Immature natural killer cell (primary cell): ENCODE data around the gene USP24. TPM values are rescaled to one million over a fixed set of nuclear protein-coding genes. Genes with fewer than 3 reads are reported as not detected.

Experiments used
- DNase-seq, 3 donors: peaks; one replicate each; pipeline ENCODE4 v3.0.0; 2022; ENCODE audit warnings: mixed read lengths in 1 of 3
- H3K27ac Mint-ChIP-seq, 6 donors: one replicate each; pipeline ENCODE4 v1.8.0; 2020; ENCODE audit warnings: mixed read lengths in 6 of 6, mild to moderate bottlenecking in 5 of 6, inconsistent platforms in 4 of 6, moderate library complexity in 3 of 6
- H3K27me3 Mint-ChIP-seq, 3 donors: one replicate each; pipeline ENCODE4 v1.8.0; 2020 to 2021; ENCODE audit warnings: low read depth in 3 of 3, mild to moderate bottlenecking in 3 of 3, mixed read lengths in 3 of 3, moderate library complexity in 3 of 3, inconsistent platforms in 1 of 3
- H3K36me3 Mint-ChIP-seq, 3 donors: one replicate each; pipeline ENCODE4 v1.8.0; 2020; ENCODE audit warnings: mixed read lengths in 3 of 3, inconsistent platforms in 2 of 3, mild to moderate bottlenecking in 2 of 3
- H3K4me1 Mint-ChIP-seq, 2 donors: one replicate each; pipeline ENCODE4 v1.8.0; 2020; ENCODE audit warnings: inconsistent platforms in 2 of 2, mild to moderate bottlenecking in 2 of 2, mixed read lengths in 2 of 2, moderate library complexity in 1 of 2
- H3K4me3 Mint-ChIP-seq, 5 donors: one replicate each; pipeline ENCODE4 v1.8.0; 2020; ENCODE audit warnings: mild to moderate bottlenecking in 5 of 5, mixed read lengths in 5 of 5, inconsistent platforms in 3 of 5, moderate library complexity in 3 of 5
- H3K9me3 Mint-ChIP-seq, 6 donors: one replicate each; pipeline ENCODE4 v1.8.0; 2020; ENCODE audit warnings: mild to moderate bottlenecking in 6 of 6, mixed read lengths in 6 of 6, inconsistent platforms in 4 of 6, moderate library complexity in 3 of 6
- polyA plus RNA-seq, 3 donors: library from polyadenylated mRNA; unstranded; fragments of 300-500 nt; fragmentation: Illumina TruSeq; gene quantifications; one replicate each; pipeline ENCODE4 v1.2.3, GENCODE V29; 2021

The USP24 gene
- polyA plus RNA-seq, 3 donors from 2014 or later, result 3.0 to 10.1 (median 3.7) TPM

- Mint-ChIP-seq H3K9me3 (no peaks in the 10 kb centered on the region), H3K4me3 (peak overlapping the region; percentile 91 to 98 (median 95)), H3K27ac (peak overlapping the region; percentile 98 to 100 (median 98)), H3K4me1 (peaks cover 64 to 65% of the 10 kb centered on the region in 2 donors), H3K36me3 (peaks cover 0 to 4% (median 0%) of the 10 kb centered on the region in 3 donors), H3K27me3 (peaks cover 6 to 16% (median 11%) of the 10 kb centered on the region in 3 donors)
- no peak for DNase-seq
Observed at GRCh38 chr1:55216096-55216495, 932 bp upstream of the USP24 start.

- H3K27ac Mint-ChIP-seq, result peak overlapping the region in 1 of 6 donors; percentile 25
- peaks cover 6 to 16% (median 11%) of the 10 kb centered on the region in 3 donors for H3K27me3 Mint-ChIP-seq
- H3K4me3 Mint-ChIP-seq, result peak overlapping the region; percentile 23 to 94 (median 45)
- no peak for DNase-seq
- H3K4me1 Mint-ChIP-seq, result peaks cover 75 to 78% of the 10 kb centered on the region in 2 donors
- peaks cover 0 to 4% (median 0%) of the 10 kb centered on the region in 3 donors for H3K36me3 Mint-ChIP-seq
- H3K9me3 Mint-ChIP-seq, result no peaks in the 10 kb centered on the region
Observed at GRCh38 chr1:55214934-55215193, 300 bp downstream of the USP24 start.

- peak overlapping the region; percentile 84 to 94 (median 91) for H3K27ac Mint-ChIP-seq
- peaks cover 80 to 82% of the 10 kb centered on the region in 2 donors for H3K4me1 Mint-ChIP-seq
- H3K27me3 Mint-ChIP-seq, result peaks cover 6 to 16% (median 11%) of the 10 kb centered on the region in 3 donors
- H3K9me3 Mint-ChIP-seq, result no peaks in the 10 kb centered on the region
- H3K36me3 Mint-ChIP-seq, result peaks cover 0 to 4% (median 0%) of the 10 kb centered on the region in 3 donors
- H3K4me3 Mint-ChIP-seq, result peak overlapping the region; percentile 92 to 95 (median 94)
- peak; percentile 29 to 34 (median 30) for DNase-seq
Observed at GRCh38 chr1:55214212-55214933, 791 bp downstream of the USP24 start.

- Mint-ChIP-seq H3K27ac (peak overlapping the region; percentile 84 to 94 (median 91)), H3K36me3 (peaks cover 0 to 4% (median 0%) of the 10 kb centered on the region in 3 donors), H3K4me1 (peaks cover 80 to 88% of the 10 kb centered on the region in 2 donors), H3K4me3 (peak overlapping the region; percentile 92 to 95 (median 94)), H3K27me3 (peaks cover 6 to 16% (median 11%) of the 10 kb centered on the region in 3 donors), H3K9me3 (no peaks in the 10 kb centered on the region)
- no peak for DNase-seq
Observed at GRCh38 chr1:55213885-55214211, 1.3 kb downstream of the USP24 start.

GRCh38 chr1:55213151-55213884 lies 1.8 kb downstream of the USP24 start:
- H3K27ac Mint-ChIP-seq, result peak overlapping the region; percentile 84 to 94 (median 91)
- no peaks in the 10 kb centered on the region for H3K9me3 Mint-ChIP-seq
- H3K4me3 Mint-ChIP-seq, result peak overlapping the region; percentile 92 to 95 (median 94)
- peaks cover 0 to 4% (median 0%) of the 10 kb centered on the region in 3 donors for H3K36me3 Mint-ChIP-seq
- H3K27me3 Mint-ChIP-seq, result peaks cover 6 to 16% (median 11%) of the 10 kb centered on the region in 3 donors
- peaks cover 79 to 85% of the 10 kb centered on the region in 2 donors for H3K4me1 Mint-ChIP-seq
- peak in 1 of 3 donors; percentile 9 for DNase-seq

GRCh38 chr1:55212349-55213150 lies 2.6 kb downstream of the USP24 start:
- Mint-ChIP-seq H3K9me3 (no peaks in the 10 kb centered on the region), H3K4me3 (peak overlapping the region; percentile 92 to 95 (median 94))
- no peak for DNase-seq

GRCh38 chr1:55211863-55212262 lies 3.3 kb downstream of the USP24 start:
- no peaks in the 10 kb centered on the region for H3K9me3 Mint-ChIP-seq
- DNase-seq, result no peak
- peaks cover 6 to 12% (median 11%) of the 10 kb centered on the region in 3 donors for H3K27me3 Mint-ChIP-seq
- peaks cover 0 to 4% (median 0%) of the 10 kb centered on the region in 3 donors for H3K36me3 Mint-ChIP-seq
- peaks cover 72 to 82% of the 10 kb centered on the region in 2 donors for H3K4me1 Mint-ChIP-seq
- peak overlapping the region; percentile 92 to 95 (median 94) for H3K4me3 Mint-ChIP-seq
- H3K27ac Mint-ChIP-seq, result peak overlapping the region; percentile 88 to 94 (median 91)

More at GRCh38 chr1:55212349-55213150, 2.6 kb downstream of the USP24 start:
- peaks cover 76 to 84% of the 10 kb centered on the region in 2 donors for H3K4me1 Mint-ChIP-seq
- peak overlapping the region; percentile 84 to 94 (median 91) for H3K27ac Mint-ChIP-seq
- H3K27me3 Mint-ChIP-seq, result peaks cover 6 to 12% (median 11%) of the 10 kb centered on the region in 3 donors
- peaks cover 0 to 4% (median 0%) of the 10 kb centered on the region in 3 donors for H3K36me3 Mint-ChIP-seq

- DNase-seq, result no peak
Observed at GRCh38 chr1:55210990-55211801, 4.0 kb downstream of the USP24 start.

GRCh38 chr1:55209247-55209646 lies 5.9 kb downstream of the USP24 start:
- peaks cover 77 to 91% of the 10 kb centered on the region in 2 donors for H3K4me1 Mint-ChIP-seq
- DNase-seq, result peak in 2 of 3 donors; percentile 5 to 30
- peaks cover 0 to 4% (median 3%) of the 10 kb centered on the region in 3 donors for H3K27me3 Mint-ChIP-seq
- no peaks in the 10 kb centered on the region for H3K9me3 Mint-ChIP-seq
- H3K4me3 Mint-ChIP-seq, result peak overlapping the region in 4 of 5 donors; percentile 3 to 49 (median 34)
- peak overlapping the region; percentile 64 to 88 (median 83) for H3K27ac Mint-ChIP-seq
- H3K36me3 Mint-ChIP-seq, result peaks cover 0 to 5% (median 0%) of the 10 kb centered on the region in 3 donors

More at GRCh38 chr1:55210990-55211801, 4.0 kb downstream of the USP24 start:
- Mint-ChIP-seq H3K4me1 (peaks cover 70 to 82% of the 10 kb centered on the region in 2 donors), H3K9me3 (no peaks in the 10 kb centered on the region), H3K27me3 (peaks cover 6 to 11% (median 9%) of the 10 kb centered on the region in 3 donors), H3K27ac (peak overlapping the region; percentile 84 to 94 (median 88)), H3K36me3 (peaks cover 0 to 4% (median 2%) of the 10 kb centered on the region in 3 donors), H3K4me3 (peak overlapping the region; percentile 63 to 95 (median 94))

- Mint-ChIP-seq H3K27ac (peak overlapping the region in 2 of 6 donors; percentile 4 to 6), H3K36me3 (peaks cover 0 to 5% (median 0%) of the 10 kb centered on the region in 3 donors), H3K4me3 (no peak overlapping the region), H3K4me1 (peaks cover 73 to 89% of the 10 kb centered on the region in 2 donors), H3K27me3 (no peaks in the 10 kb centered on the region), H3K9me3 (no peaks in the 10 kb centered on the region)
- DNase-seq, result no peak
Observed at GRCh38 chr1:55206210-55206609, 9.0 kb downstream of the USP24 start.

GRCh38 chr1:55204997-55205396 lies 10.2 kb downstream of the USP24 start:
- H3K4me3 Mint-ChIP-seq, result no peak overlapping the region
- H3K9me3 Mint-ChIP-seq, result no peaks in the 10 kb centered on the region
- peaks cover 0 to 5% (median 4%) of the 10 kb centered on the region in 3 donors for H3K36me3 Mint-ChIP-seq
- H3K27ac Mint-ChIP-seq, result peak overlapping the region; percentile 2 to 80 (median 44)
- no peaks in the 10 kb centered on the region for H3K27me3 Mint-ChIP-seq
- H3K4me1 Mint-ChIP-seq, result peaks cover 70 to 89% of the 10 kb centered on the region in 2 donors
- DNase-seq, result no peak

GRCh38 chr1:55203064-55203463 lies 12.1 kb downstream of the USP24 start:
- peaks cover 73 to 95% of the 10 kb centered on the region in 2 donors for H3K4me1 Mint-ChIP-seq
- H3K36me3 Mint-ChIP-seq, result peaks cover 0 to 7% (median 5%) of the 10 kb centered on the region in 3 donors
- no peaks in the 10 kb centered on the region for H3K27me3 Mint-ChIP-seq
- H3K27ac Mint-ChIP-seq, result peak overlapping the region in 3 of 6 donors; percentile 57 to 78 (median 63)
- peak overlapping the region in 2 of 5 donors; percentile 28 to 65 for H3K4me3 Mint-ChIP-seq
- DNase-seq, result no peak
- H3K9me3 Mint-ChIP-seq, result no peaks in the 10 kb centered on the region
